ENCODE data around the gene DNAJB12.
"Not testable (repeated sequence)": the region's sequence is repeated elsewhere in the genome, so short reads cannot be mapped to it uniquely, and the experiment has no call there.

Gene DNAJB12

GRCh38 chr10:72353965-72354355 is 759 bp downstream of the DNAJB12 start:
- DNase-seq (ENCODE audit: low read depth in 4 of 4, low spot score in 1 of 4), result no peak

- DNase-seq (ENCODE audit: low read depth in 4 of 4, low spot score in 1 of 4), result no peak
These were observed 1.4 kb downstream of the DNAJB12 start for GRCh38 chr10:72353028-72353964.

- no peak for DNase-seq (ENCODE audit: low read depth in 4 of 4, low spot score in 1 of 4)
These were observed 3.2 kb downstream of the DNAJB12 start for GRCh38 chr10:72351479-72351878.

- DNase-seq (ENCODE audit: low read depth in 4 of 4, low spot score in 1 of 4), result no peak
These were observed 5.3 kb downstream of the DNAJB12 start for GRCh38 chr10:72349438-72349837.

GRCh38 chr10:72348282-72348681 is 6.4 kb downstream of the DNAJB12 start:
- no peak for DNase-seq (ENCODE audit: low read depth in 4 of 4, low spot score in 1 of 4)

GRCh38 chr10:72346117-72346516 is 8.6 kb downstream of the DNAJB12 start:
- DNase-seq (ENCODE audit: low read depth in 4 of 4, low spot score in 1 of 4), result not testable (repeated sequence)

- no peak for DNase-seq (ENCODE audit: low read depth in 4 of 4, low spot score in 1 of 4)
These were observed 9.8 kb downstream of the DNAJB12 start for GRCh38 chr10:72344932-72345331.

- DNase-seq (ENCODE audit: low read depth in 4 of 4, low spot score in 1 of 4), result no peak
These were observed 11.8 kb downstream of the DNAJB12 start for GRCh38 chr10:72342911-72343310.

- DNase-seq (ENCODE audit: low read depth in 4 of 4, low spot score in 1 of 4), result peak in 2 of 4 experiments; percentile 64 to 74
These were observed 14.0 kb downstream of the DNAJB12 start for GRCh38 chr10:72340510-72341261.

GRCh38 chr10:72338180-72338579 is 16.5 kb downstream of the DNAJB12 start:
- no peak for DNase-seq (ENCODE audit: low read depth in 4 of 4, low spot score in 1 of 4)

GRCh38 chr10:72337722-72338121 is 17.0 kb downstream of the DNAJB12 start:
- DNase-seq (ENCODE audit: low read depth in 4 of 4, low spot score in 1 of 4), result no peak

- no peak for DNase-seq (ENCODE audit: low read depth in 4 of 4, low spot score in 1 of 4)
These were observed 17.6 kb downstream of the DNAJB12 start for GRCh38 chr10:72337039-72337629.

GRCh38 chr10:72336259-72337038 is 18.3 kb downstream of the DNAJB12 start:
- no peak for DNase-seq (ENCODE audit: low read depth in 4 of 4, low spot score in 1 of 4)

- no peak for DNase-seq (ENCODE audit: low read depth in 4 of 4, low spot score in 1 of 4)
These were observed 19.1 kb downstream of the DNAJB12 start for GRCh38 chr10:72335394-72336258.

- peak in 1 of 4 experiments; percentile 84 for DNase-seq (ENCODE audit: low read depth in 4 of 4, low spot score in 1 of 4)
These were observed 19.8 kb downstream of the DNAJB12 start for GRCh38 chr10:72334825-72335393.

GRCh38 chr10:72334196-72334824 is 20.4 kb downstream of the DNAJB12 start:
- DNase-seq (ENCODE audit: low read depth in 4 of 4, low spot score in 1 of 4), result no peak

- no peak for DNase-seq (ENCODE audit: low read depth in 4 of 4, low spot score in 1 of 4)
These were observed 21.4 kb downstream of the DNAJB12 start for GRCh38 chr10:72333112-72334015.

Measured in stimulated activated CD4-positive, alpha-beta T cell treated with anti-CD3 and anti-CD28 coated beads, Interleukin-1b, Interleukin-23, amount 100 ng/mL, for 24 hours (primary cell).